Adrenal gland (tissue), 5 donors: ENCODE results near the gene GSTA5.
"Not testable (repeated sequence)": the region's sequence is repeated elsewhere in the genome, so short reads cannot be mapped to it uniquely, and the experiment has no call there.

ENCODE experiments used
- POLR2A ChIP-seq, 2 donors: fragments of 450-650 bp; IDR thresholded peaks; one replicate each; pipeline ENCODE4 v1.6.1; 2017; ENCODE audit warnings: antibody characterized with exemption in 2 of 2, mild to moderate bottlenecking in 2 of 2, moderate library complexity in 1 of 2
- TF ChIP-seq, protein P1 (sequence below), 6 experiments: fragments of 450-650 bp in 4 of 6; fragments of 200-600 bp in 2 of 6; sonication (generic) in 1 of 6; IDR thresholded peaks; 1 replicate in 5 of 6; 2 replicates in 1 of 6; pipeline versions ENCODE4 v1.5.1 to v1.8.0; 2016 to 2021; ENCODE audit warnings: antibody characterized with exemption in 6 of 6, mild to moderate bottlenecking in 2 of 6, moderate library complexity in 1 of 6
- donor health status: DM: no; HTN: no; CAD: no.

DNA sequence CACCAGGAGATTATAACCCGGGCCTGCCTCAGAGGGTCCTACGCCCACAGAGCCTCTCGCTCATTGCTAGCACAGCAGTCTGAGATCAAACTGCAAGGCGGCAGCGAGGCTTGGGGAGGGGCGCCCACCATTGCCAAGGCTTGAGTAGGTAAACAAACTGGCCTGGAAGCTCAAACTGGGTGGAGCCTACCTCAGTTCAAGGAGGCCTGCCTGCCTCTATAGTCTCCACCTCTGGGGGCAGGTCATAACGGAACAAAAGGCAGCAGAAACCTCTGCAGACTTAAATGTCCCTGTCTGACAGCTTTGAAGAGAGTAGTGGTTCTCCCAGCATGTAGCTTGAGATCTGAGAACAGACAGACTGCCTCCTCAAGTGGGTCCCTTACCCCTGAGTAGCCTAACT, 20.5 kb upstream of the GSTA5 start:
- not testable (repeated sequence) for TF ChIP-seq POLR2A (IDR thresholded peaks at IDR 0.05)
- TF ChIP-seq, protein P1, sequence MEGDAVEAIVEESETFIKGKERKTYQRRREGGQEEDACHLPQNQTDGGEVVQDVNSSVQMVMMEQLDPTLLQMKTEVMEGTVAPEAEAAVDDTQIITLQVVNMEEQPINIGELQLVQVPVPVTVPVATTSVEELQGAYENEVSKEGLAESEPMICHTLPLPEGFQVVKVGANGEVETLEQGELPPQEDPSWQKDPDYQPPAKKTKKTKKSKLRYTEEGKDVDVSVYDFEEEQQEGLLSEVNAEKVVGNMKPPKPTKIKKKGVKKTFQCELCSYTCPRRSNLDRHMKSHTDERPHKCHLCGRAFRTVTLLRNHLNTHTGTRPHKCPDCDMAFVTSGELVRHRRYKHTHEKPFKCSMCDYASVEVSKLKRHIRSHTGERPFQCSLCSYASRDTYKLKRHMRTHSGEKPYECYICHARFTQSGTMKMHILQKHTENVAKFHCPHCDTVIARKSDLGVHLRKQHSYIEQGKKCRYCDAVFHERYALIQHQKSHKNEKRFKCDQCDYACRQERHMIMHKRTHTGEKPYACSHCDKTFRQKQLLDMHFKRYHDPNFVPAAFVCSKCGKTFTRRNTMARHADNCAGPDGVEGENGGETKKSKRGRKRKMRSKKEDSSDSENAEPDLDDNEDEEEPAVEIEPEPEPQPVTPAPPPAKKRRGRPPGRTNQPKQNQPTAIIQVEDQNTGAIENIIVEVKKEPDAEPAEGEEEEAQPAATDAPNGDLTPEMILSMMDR (IDR thresholded peaks at IDR 0.05) = not testable (repeated sequence)
